Skeletal muscle satellite cell (primary cell): ENCODE results near the gene PPFIBP1.

Experiments
- H3K27me3 ChIP-seq: 2 replicates; pipeline ENCODE4 v1.7.0; 2013; ENCODE audit warnings: low read length; ENCODE audit not compliant: control insufficient read depth, insufficient read depth
- H3K36me3 ChIP-seq: 2 replicates; pipeline ENCODE4 v1.7.0; 2013; ENCODE audit warnings: mild to moderate bottlenecking, control low read depth, low read length; ENCODE audit not compliant: insufficient read depth
- H3K4me1 ChIP-seq: 2 replicates; pipeline ENCODE4 v1.7.0; 2013; ENCODE audit warnings: low read length; ENCODE audit not compliant: control insufficient read depth, insufficient read depth
- H3K4me2 ChIP-seq: 2 replicates; pipeline ENCODE4 v1.7.0; 2013; ENCODE audit warnings: mild to moderate bottlenecking, low read length
- H3K4me3 ChIP-seq: 2 replicates; pipeline ENCODE4 v1.7.0; 2013; ENCODE audit warnings: low read length
- H3K9ac ChIP-seq: 2 replicates; pipeline ENCODE4 v1.7.0; 2013; ENCODE audit warnings: mild to moderate bottlenecking, low read depth, low read length, moderate library complexity
- H3K9me3 ChIP-seq: replicated peaks from 2 replicates; pipeline ENCODE4 v1.7.0; 2013; ENCODE audit warnings: mild to moderate bottlenecking, control low read depth, low read length

PPFIBP1 gene

DNA sequence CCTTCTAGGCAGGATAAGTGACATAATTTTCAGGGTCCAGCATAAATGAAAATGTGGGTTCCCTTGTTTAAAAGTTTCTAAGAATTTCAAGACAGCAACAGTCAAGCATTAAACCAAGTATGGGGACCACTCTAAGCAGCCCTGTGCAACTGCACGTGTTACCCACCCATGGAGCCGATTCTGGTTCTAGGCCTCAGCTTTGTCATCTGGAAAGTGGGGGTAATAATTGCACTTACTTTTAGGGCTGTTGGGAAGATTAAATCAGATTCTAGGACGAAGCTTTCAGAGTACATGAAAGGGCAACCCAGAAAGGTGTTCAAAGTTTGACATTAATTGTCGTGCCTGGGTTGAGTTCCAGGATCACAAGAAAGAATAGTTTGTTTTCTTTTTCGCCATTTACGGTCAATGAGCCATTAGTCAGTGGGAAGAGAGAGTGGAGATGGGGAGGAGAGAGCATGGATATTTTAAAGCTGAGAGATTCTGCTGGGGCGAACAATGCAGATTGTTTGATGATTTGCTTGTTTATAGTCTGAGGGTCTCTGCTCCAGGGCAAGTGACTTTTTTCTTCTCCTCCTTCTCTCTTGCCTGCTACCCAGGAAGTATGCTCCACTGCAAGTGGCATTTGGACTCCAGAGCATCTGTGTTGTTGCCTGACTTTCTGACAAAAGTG, 10.7 kb upstream of the PPFIBP1 start:
- Histone ChIP-seq H3K36me3 (no peaks in the 10 kb centered on the region), H3K4me3 (no peak overlapping the region), H3K27me3 (no peaks in the 10 kb centered on the region), H3K9ac (no peak overlapping the region), H3K9me3 (no peaks in the 10 kb centered on the region), H3K4me1 (no peaks in the 10 kb centered on the region), H3K4me2 (no peak overlapping the region)

- no peaks in the 10 kb centered on the region for H3K27me3 ChIP-seq
- no peak overlapping the region for H3K9ac ChIP-seq
- H3K9me3 ChIP-seq = no peaks in the 10 kb centered on the region
- H3K4me3 ChIP-seq = no peak overlapping the region
- no peak overlapping the region for H3K4me2 ChIP-seq
- H3K4me1 ChIP-seq = peaks cover 4% of the 10 kb centered on the region
- no peaks in the 10 kb centered on the region for H3K36me3 ChIP-seq
These were observed 8.3 kb upstream of the PPFIBP1 start for GRCh38 chr12:27515671-27516070.

DNA sequence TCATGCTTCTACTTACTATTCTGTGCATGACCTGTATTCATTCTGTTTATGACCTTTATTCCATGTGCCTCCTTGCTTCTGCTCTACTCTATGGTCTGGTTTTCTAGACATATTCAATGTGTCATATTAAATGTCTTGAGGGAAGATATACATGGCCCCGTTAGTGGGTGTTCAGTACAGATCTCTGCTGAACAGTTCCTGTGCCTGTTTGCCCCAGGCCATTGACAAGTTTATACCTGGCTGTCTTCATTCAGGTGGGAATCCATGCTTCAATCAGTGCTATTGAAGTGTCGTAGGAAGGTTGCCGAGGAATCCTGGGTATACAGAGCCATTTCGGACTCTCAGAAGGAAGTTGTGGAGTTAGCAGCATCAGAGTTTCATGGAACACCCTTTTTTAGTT, 7.4 kb upstream of the PPFIBP1 start:
- no peaks in the 10 kb centered on the region for H3K27me3 ChIP-seq
- H3K9ac ChIP-seq = no peak overlapping the region
- no peak overlapping the region for H3K4me3 ChIP-seq
- H3K9me3 ChIP-seq = no peaks in the 10 kb centered on the region
- H3K4me1 ChIP-seq = peaks cover 13% of the 10 kb centered on the region
- H3K4me2 ChIP-seq = no peak overlapping the region
- H3K36me3 ChIP-seq = no peaks in the 10 kb centered on the region

GRCh38 chr12:27517546-27517945, 6.5 kb upstream of the PPFIBP1 start:
- no peak overlapping the region for H3K4me2 ChIP-seq
- H3K9me3 ChIP-seq = no peaks in the 10 kb centered on the region

DNA sequence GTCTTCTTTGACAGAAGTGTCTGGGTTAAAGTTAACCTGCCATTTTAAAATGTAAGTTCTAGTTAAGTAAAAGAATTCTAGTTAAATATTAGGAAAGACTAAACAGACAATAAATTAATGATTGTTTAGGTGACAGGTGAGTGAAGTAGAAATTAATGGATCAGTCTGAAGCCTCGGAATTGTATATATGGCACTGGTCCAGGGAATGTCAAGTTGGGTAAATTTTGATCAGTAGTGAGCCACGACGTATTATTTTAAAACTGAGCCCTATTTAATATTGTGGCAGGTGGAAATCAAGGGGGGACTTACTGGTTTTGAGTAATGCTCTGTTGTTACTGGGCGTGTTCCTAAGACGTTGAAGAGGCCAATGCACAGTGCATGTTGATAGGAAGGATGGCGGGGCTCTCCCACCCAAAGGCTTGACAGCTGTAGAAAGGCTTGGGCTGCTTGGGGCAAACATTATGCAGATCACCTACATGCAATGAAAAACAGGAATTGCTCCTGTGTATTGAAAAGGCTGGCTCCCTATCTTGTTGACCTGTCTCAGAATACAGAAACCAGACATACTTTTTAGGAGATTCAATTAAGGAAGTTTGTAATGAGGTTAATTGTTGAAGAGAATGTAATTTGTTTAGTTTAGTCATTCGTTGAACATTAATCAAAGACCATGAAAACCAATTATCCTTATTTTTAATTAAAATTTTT, 5.9 kb upstream of the PPFIBP1 start:
- Histone ChIP-seq H3K4me2 (no peak overlapping the region), H3K27me3 (no peaks in the 10 kb centered on the region), H3K9ac (no peak overlapping the region), H3K9me3 (no peaks in the 10 kb centered on the region), H3K36me3 (no peaks in the 10 kb centered on the region), H3K4me3 (no peak overlapping the region), H3K4me1 (peaks cover 22% of the 10 kb centered on the region)

More at GRCh38 chr12:27517546-27517945, 6.5 kb upstream of the PPFIBP1 start:
- Histone ChIP-seq H3K36me3 (no peaks in the 10 kb centered on the region), H3K27me3 (no peaks in the 10 kb centered on the region), H3K4me1 (peaks cover 17% of the 10 kb centered on the region), H3K9ac (no peak overlapping the region), H3K4me3 (no peak overlapping the region)

- Histone ChIP-seq H3K4me3 (peak overlapping the region; percentile 46), H3K9ac (peak overlapping the region; percentile 19), H3K4me2 (peak overlapping the region; percentile 67), H3K4me1 (peaks cover 33% of the 10 kb centered on the region), H3K36me3 (no peaks in the 10 kb centered on the region), H3K9me3 (no peaks in the 10 kb centered on the region), H3K27me3 (no peaks in the 10 kb centered on the region)
These were observed 2.9 kb upstream of the PPFIBP1 start for GRCh38 chr12:27521066-27521465.

DNA sequence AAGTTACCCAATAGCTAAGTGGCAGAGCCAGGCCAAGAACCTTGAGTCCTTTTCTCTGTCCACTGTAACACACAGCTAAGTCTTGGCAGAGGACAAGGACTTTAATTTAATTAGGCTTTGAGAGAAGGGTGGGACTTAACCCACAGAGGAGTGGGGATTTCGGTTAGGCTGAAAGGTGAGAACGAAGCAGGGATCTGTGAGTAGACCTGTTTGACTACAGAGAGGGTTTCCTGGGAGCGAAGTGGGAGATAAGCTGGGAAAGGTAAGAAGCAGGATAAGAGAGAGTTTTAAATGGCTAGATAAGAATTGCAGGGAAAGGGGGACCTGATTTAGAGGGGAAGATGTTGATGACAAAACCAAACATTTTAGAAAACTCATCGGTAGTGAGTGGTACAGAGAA, 2.0 kb upstream of the PPFIBP1 start:
- H3K27me3 ChIP-seq = no peaks in the 10 kb centered on the region
- no peaks in the 10 kb centered on the region for H3K36me3 ChIP-seq
- H3K9me3 ChIP-seq = no peaks in the 10 kb centered on the region
- H3K4me2 ChIP-seq = no peak overlapping the region
- no peak overlapping the region for H3K4me3 ChIP-seq
- no peak overlapping the region for H3K9ac ChIP-seq
- peaks cover 37% of the 10 kb centered on the region for H3K4me1 ChIP-seq

DNA sequence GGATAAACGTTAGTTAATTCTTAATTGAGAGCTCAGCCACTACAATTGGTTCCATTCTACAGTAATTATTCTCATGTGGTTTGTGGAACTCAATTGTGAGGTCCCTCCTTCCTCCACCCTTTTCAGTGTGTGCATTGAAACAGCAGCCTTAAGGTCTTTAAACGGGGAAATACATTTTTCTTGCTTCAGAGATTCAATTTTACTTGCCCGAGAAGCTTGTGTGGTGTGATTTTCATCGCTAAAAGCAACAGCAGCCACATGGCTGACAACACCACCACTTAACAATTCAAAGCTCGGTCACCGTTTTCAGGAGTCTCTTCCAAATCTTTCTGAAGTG, 733 bp upstream of the PPFIBP1 start:
- H3K9me3 ChIP-seq = no peaks in the 10 kb centered on the region
- H3K9ac ChIP-seq = peak overlapping the region; percentile 94
- no peaks in the 10 kb centered on the region for H3K27me3 ChIP-seq
- no peaks in the 10 kb centered on the region for H3K36me3 ChIP-seq
- peak overlapping the region; percentile 82 for H3K4me2 ChIP-seq
- peak overlapping the region; percentile 83 for H3K4me3 ChIP-seq
- H3K4me1 ChIP-seq = peaks cover 45% of the 10 kb centered on the region

- peak overlapping the region; percentile 83 for H3K4me3 ChIP-seq
- peak overlapping the region; percentile 82 for H3K4me2 ChIP-seq
- H3K36me3 ChIP-seq = no peaks in the 10 kb centered on the region
- no peaks in the 10 kb centered on the region for H3K27me3 ChIP-seq
- peaks cover 52% of the 10 kb centered on the region for H3K4me1 ChIP-seq
- peak overlapping the region; percentile 94 for H3K9ac ChIP-seq
- no peaks in the 10 kb centered on the region for H3K9me3 ChIP-seq
These were observed 459 bp downstream of the PPFIBP1 start for GRCh38 chr12:27524494-27524835.

DNA sequence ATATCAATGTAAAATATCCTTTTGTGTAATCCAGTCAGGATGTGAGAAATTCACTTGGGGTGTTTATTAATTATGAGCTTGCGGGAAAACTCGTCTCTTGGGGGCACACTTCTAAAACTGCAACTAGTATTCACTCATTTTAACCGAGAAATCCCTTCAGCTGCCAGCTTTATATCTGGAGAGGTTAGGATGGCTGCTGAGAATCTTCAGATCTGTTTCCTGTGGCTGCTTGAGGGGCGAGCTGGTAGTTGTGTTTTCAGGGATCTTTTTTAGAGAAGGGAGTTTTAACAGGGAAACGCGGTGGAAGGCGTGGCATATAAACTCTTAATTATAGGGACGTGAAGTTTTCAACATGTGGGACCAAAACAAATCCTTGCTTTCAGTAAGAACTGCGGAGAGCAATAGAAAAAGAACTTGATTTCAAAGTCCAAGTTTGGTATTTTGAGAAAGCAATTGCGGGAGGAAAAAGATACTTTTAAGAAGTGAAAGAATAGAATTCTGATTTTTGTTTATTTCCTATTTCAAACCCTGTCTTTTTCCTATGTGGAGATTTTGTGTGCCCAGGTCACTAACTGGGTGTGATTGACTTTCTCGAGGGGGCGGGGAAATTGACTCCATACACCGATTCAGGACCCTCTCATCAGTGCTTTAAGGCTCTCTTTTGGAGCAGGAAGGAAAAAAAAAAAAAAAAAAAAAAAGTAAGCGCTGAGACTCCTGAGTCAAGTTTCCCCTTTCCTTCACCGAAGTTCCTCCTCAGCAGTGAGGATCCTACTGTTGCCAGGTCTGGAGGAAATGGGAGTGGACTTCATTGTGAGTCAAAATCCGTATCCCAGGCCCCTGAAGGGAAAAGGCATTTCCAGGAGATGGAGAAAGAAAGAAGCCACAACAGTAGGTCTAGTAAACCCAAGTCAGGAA, 1.1 kb downstream of the PPFIBP1 start:
- Histone ChIP-seq H3K9me3 (no peaks in the 10 kb centered on the region), H3K9ac (peak overlapping the region; percentile 94), H3K27me3 (no peaks in the 10 kb centered on the region), H3K4me1 (peaks cover 54% of the 10 kb centered on the region), H3K36me3 (no peaks in the 10 kb centered on the region), H3K4me3 (peak overlapping the region; percentile 83), H3K4me2 (peak overlapping the region; percentile 82)

- no peak overlapping the region for H3K9ac ChIP-seq
- peaks cover 5% of the 10 kb centered on the region for H3K36me3 ChIP-seq
- H3K4me2 ChIP-seq = peak overlapping the region; percentile 7
- H3K4me1 ChIP-seq = peaks cover 57% of the 10 kb centered on the region
- peak overlapping the region; percentile 20 for H3K4me3 ChIP-seq
- H3K9me3 ChIP-seq = no peaks in the 10 kb centered on the region
- no peaks in the 10 kb centered on the region for H3K27me3 ChIP-seq
These were observed 3.5 kb downstream of the PPFIBP1 start for GRCh38 chr12:27527512-27527911.
